HL-60 (cell line): ENCODE data around the gene ASTN2.

Experiments
- DNase-seq, 2 experiments: peaks; one replicate each; pipeline ENCODE4 v3.0.0-alpha.2; 2010 to 2020; ENCODE audit warnings: low read depth in 1 of 2, low spot score in 1 of 2
- H3K27ac ChIP-seq: fragments of 250-450 bp; sonication (Bioruptor Pico); replicated peaks from 2 replicates; pipeline ENCODE4 v1.5.1; 2020; ENCODE audit warnings: mild to moderate bottlenecking, moderate library complexity
- H3K27me3 ChIP-seq: fragments of 250-450 bp; sonication (Bioruptor Pico); 2 replicates; pipeline ENCODE4 v1.5.1; 2021; ENCODE audit warnings: mild to moderate bottlenecking, moderate library complexity; ENCODE audit not compliant: insufficient read depth, poor library complexity, severe bottlenecking
- H3K4me3 ChIP-seq: replicated peaks from 2 replicates; pipeline ENCODE4 v1.5.1; 2011; ENCODE audit warnings: mild to moderate bottlenecking, control low read depth, low read length; ENCODE audit not compliant: insufficient read depth
- GABPA ChIP-seq: IDR thresholded peaks from 2 replicates; pipeline ENCODE4 v1.6.1; 2012; ENCODE audit warnings: low read depth
- POLR2AphosphoS5 ChIP-seq: IDR thresholded peaks from 2 replicates; pipeline ENCODE4 v1.6.1; 2012; ENCODE audit warnings: low read depth
- SPI1 ChIP-seq: IDR thresholded peaks from 2 replicates; pipeline ENCODE4 v1.6.1; 2012; ENCODE audit warnings: low read depth, mild to moderate bottlenecking, borderline replicate concordance
- TF ChIP-seq, protein P1 (sequence below): IDR thresholded peaks from 2 replicates; pipeline ENCODE4 v1.6.1; 2012; ENCODE audit warnings: low read depth; ENCODE audit not compliant: insufficient replicate concordance
- TF ChIP-seq, protein P2 (sequence below): IDR thresholded peaks from one replicate; pipeline ENCODE4 v1.5.1; 2011; ENCODE audit warnings: low read length, control low read depth, inconsistent platforms; ENCODE audit not compliant: insufficient read depth

Gene ASTN2

DNA sequence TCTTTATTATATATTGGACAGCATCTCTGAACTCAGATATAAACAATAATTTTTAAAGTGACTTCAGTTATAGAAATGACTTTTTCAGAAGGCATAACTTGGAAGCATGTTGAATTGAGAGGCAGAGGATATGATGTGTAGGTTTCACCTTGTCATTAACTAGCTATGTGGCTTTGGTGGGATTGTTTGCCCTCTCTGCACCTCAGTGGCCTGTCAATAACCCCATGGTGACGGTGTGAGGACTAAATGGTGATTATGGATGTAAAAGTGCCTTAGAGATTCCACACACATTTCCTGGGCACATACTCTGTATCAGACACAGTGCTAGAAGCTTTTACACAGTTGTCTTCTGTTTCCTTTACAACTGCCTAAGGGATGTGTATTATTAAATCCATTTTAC is 962.6 kb downstream of the ASTN2 start:
- Histone ChIP-seq H3K27me3 (no peaks in the 10 kb centered on the region), H3K4me3 (no peak overlapping the region), H3K27ac (no peak overlapping the region)
- TF ChIP-seq SPI1 (no peak), POLR2AphosphoS5 (no peak), GABPA (no peak)
- TF ChIP-seq, protein P1, sequence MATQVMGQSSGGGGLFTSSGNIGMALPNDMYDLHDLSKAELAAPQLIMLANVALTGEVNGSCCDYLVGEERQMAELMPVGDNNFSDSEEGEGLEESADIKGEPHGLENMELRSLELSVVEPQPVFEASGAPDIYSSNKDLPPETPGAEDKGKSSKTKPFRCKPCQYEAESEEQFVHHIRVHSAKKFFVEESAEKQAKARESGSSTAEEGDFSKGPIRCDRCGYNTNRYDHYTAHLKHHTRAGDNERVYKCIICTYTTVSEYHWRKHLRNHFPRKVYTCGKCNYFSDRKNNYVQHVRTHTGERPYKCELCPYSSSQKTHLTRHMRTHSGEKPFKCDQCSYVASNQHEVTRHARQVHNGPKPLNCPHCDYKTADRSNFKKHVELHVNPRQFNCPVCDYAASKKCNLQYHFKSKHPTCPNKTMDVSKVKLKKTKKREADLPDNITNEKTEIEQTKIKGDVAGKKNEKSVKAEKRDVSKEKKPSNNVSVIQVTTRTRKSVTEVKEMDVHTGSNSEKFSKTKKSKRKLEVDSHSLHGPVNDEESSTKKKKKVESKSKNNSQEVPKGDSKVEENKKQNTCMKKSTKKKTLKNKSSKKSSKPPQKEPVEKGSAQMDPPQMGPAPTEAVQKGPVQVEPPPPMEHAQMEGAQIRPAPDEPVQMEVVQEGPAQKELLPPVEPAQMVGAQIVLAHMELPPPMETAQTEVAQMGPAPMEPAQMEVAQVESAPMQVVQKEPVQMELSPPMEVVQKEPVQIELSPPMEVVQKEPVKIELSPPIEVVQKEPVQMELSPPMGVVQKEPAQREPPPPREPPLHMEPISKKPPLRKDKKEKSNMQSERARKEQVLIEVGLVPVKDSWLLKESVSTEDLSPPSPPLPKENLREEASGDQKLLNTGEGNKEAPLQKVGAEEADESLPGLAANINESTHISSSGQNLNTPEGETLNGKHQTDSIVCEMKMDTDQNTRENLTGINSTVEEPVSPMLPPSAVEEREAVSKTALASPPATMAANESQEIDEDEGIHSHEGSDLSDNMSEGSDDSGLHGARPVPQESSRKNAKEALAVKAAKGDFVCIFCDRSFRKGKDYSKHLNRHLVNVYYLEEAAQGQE = no peak
- TF ChIP-seq, protein P2, sequence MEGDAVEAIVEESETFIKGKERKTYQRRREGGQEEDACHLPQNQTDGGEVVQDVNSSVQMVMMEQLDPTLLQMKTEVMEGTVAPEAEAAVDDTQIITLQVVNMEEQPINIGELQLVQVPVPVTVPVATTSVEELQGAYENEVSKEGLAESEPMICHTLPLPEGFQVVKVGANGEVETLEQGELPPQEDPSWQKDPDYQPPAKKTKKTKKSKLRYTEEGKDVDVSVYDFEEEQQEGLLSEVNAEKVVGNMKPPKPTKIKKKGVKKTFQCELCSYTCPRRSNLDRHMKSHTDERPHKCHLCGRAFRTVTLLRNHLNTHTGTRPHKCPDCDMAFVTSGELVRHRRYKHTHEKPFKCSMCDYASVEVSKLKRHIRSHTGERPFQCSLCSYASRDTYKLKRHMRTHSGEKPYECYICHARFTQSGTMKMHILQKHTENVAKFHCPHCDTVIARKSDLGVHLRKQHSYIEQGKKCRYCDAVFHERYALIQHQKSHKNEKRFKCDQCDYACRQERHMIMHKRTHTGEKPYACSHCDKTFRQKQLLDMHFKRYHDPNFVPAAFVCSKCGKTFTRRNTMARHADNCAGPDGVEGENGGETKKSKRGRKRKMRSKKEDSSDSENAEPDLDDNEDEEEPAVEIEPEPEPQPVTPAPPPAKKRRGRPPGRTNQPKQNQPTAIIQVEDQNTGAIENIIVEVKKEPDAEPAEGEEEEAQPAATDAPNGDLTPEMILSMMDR = no peak
- DNase-seq = no peak

DNA sequence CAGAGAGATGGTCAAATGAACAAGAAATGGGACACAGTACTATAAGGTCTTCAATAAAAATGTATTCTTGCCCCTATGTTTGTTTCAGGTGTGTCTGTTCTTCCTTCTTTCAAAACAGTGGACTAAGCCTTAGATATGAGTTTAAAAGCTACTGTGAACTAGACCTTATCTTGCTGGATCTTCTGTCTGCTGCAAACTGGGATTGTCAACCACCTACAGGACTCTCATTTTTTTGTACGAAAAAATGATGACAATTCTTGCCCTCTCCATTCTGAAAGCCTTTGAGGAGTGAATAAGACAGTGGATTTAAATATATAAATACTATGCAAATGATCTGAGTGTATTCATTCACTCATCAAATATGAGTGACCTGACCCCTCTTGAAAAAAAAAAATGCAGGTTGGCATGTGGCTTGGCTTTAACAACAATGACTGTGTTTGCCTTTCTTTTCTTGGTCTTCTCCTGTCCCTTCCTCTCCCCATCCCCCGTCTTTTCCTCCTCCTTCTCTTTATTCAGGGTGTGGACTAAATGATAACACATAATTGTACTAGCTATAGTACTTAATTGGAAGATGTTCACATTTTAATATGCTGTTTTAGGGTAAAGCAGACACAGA is 963.2 kb downstream of the ASTN2 start:
- Histone ChIP-seq H3K27me3 (no peaks in the 10 kb centered on the region), H3K27ac (no peak overlapping the region), H3K4me3 (no peak overlapping the region)
- TF ChIP-seq GABPA (no peak), POLR2AphosphoS5 (no peak), SPI1 (no peak)
- TF ChIP-seq, protein P2 = no peak
- TF ChIP-seq, protein P1 = no peak
- no peak for DNase-seq

- no peak for DNase-seq
- TF ChIP-seq POLR2AphosphoS5 (no peak), SPI1 (no peak), GABPA (no peak)
- TF ChIP-seq, protein P2 = no peak
- TF ChIP-seq, protein P1 = no peak
- Histone ChIP-seq H3K4me3 (no peak overlapping the region), H3K27ac (no peak overlapping the region), H3K27me3 (no peaks in the 10 kb centered on the region)
Measured at GRCh38 chr9:116450378-116451139, 964.3 kb downstream of the ASTN2 start.
